Mucosa of descending colon (tissue), 3 donors: ENCODE data around the gene PDCD11. TPM values are rescaled to one million over a fixed set of nuclear protein-coding genes. Genes with fewer than 3 reads are reported as not detected.
A peak's percentile ranks its signal among the peaks of the same experiment; 100 is the strongest.
"Not testable (repeated sequence)": the region's sequence is repeated elsewhere in the genome, so short reads cannot be mapped to it uniquely, and the experiment has no call there.

Source experiments
- ATAC-seq: fragments of 200-7000 bp; cut with Tn5 transposase; one replicate; pipeline ENCODE4 v1.9.1; 2020; ENCODE audit warnings: mild to moderate bottlenecking, moderate library complexity
- DNase-seq, 3 donors: peaks; one replicate each; pipeline ENCODE4 v3.0.0-alpha.2; 2020
- H3K36me3 ChIP-seq: fragments of 200-600 bp; one replicate; pipeline ENCODE4 v1.8.0; 2021; ENCODE audit warnings: low read depth, mild to moderate bottlenecking
- H3K4me1 ChIP-seq: fragments of 200-600 bp; one replicate; pipeline ENCODE4 v1.8.0; 2021; ENCODE audit warnings: low read depth, mild to moderate bottlenecking
- H3K4me3 ChIP-seq: fragments of 200-600 bp; one replicate; pipeline ENCODE4 v1.8.0; 2021; ENCODE audit warnings: mild to moderate bottlenecking
- H3K9me3 ChIP-seq: fragments of 200-600 bp; one replicate; pipeline ENCODE4 v1.8.0; 2021; ENCODE audit warnings: mild to moderate bottlenecking
- CTCF ChIP-seq: fragments of 200-600 bp; IDR thresholded peaks from one replicate; pipeline ENCODE4 v1.8.0; 2022; ENCODE audit warnings: antibody characterized with exemption, mild to moderate bottlenecking
- intact Hi-C, 2 donors: fragments of 100-400 bp; cut with DNase I in 1 of 2; cut with micrococcal nuclease in 1 of 2; formaldehyde crosslinking; loops; one replicate each; pipeline versions ENCODE4 v1.11.0 to v1.11.1; 2022; cut with DNase I, micrococcal nuclease
- long read RNA-seq, 2 donors: library from polyadenylated mRNA; unstranded; transcript quantifications; one replicate each; pipeline ENCODE4 v2.0.0, GENCODE V29; 2019 to 2021
- total RNA-seq, 3 donors: library from RNA; stranded (reverse); fragmentation: NEBNext Ultra II Directional in 2 of 3; extraction: Animal tissue kit (Norgen Biotek cat#: 25700) in 2 of 3; gene quantifications; one replicate each; pipeline versions ENCODE4 v1.2.1 to v1.2.4, GENCODE V29; 2021 to 2023
- donor health status: DM: no; HTN: no; CAD: no; lungs with moderate emphysema.
- donor health status: DM: no; HTN: no; CAD: no.
- donor health status: DM: no; HTN: yes; CAD: no.

PDCD11 gene
- 10 to 100 TPM; 22.3 to 24.5 (median 22.7) TPM for total RNA-seq
- long read RNA-seq, donor 1, partial matches to known transcripts: 11 of 18 reads
- long read RNA-seq, donor 1, other reads (novel, unspliced or antisense): 7 of 18 reads
- long read RNA-seq, donor 2, partial matches to known transcripts: 1 of 1 reads
- long read RNA-seq, donor 2, other reads (novel, unspliced or antisense): 0 of 1 reads

DNA sequence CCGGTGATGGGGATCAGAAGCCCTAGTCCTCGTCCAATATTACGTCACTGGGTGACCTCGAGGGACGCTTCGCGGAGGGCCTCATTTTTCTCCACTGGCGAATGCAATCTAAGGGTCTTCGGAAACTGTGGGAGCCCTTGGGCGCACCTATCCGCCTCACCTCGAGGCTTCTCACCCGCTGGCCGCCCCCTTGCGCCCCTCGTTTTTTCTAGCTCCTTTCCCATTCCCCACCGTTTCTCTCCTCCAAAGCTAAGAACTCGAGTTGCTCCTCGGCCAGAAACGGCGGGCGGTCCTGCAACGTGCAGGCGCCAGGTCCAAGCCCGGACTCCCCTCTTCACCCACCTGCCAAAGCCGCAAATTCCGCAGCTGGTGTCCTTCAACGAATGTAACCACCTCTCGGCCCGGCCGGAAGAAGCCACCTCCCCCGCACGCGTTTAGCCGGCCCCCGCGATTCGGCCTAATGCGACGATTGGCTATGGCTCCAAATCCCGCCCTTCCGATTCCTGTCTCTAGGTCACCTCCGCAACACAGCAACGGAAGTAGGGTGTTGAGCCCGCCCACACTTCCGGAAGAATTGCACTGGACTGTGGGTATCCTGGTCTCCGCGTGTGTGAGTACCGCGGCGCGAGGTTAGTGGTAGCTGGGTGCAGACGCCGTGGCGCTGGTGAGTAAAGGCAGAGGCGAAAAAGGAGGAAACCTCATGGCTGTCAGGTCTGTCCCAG is at the start of gene PDCD11, which contains the start of gene ATP5MK:
Gene PDCD11 (plus strand): TSS at position 560 of the 722 bp plus-strand sequence. CDS start 1,801 bp downstream, outside the sequence.
Gene ATP5MK (minus strand): TSS at position 409 of the 722 bp plus-strand sequence. CDS start 4,018 bp downstream, outside the sequence.
- Histone ChIP-seq H3K36me3 (peaks cover 5% of the 10 kb centered on the region), H3K4me3 (peak within 1 kb of the TSS; percentile 92)
- peak; percentile 99 for ATAC-seq

GRCh38 chr10:103350175-103350516 is 46.3 kb upstream of the PDCD11 start:
- Histone ChIP-seq H3K9me3 (no peaks in the 10 kb centered on the region), H3K4me3 (peak overlapping the region; percentile 71), H3K36me3 (no peaks in the 10 kb centered on the region), H3K4me1 (no peaks in the 10 kb centered on the region)
- DNase-seq (no peak), ATAC-seq (no peak)
- TF ChIP-seq CTCF: no peak
- intact Hi-C loops: no loop called here

More for the DNA sequence above, at the start of gene PDCD11, which contains the start of gene ATP5MK:
- Histone ChIP-seq H3K4me1 (peaks cover 26% of the 10 kb centered on the region), H3K9me3 (no peaks in the 10 kb centered on the region)
- intact Hi-C loops: no loop called here
- peak; percentile 97 to 99 (median 98) for DNase-seq
- no peak for TF ChIP-seq CTCF

GRCh38 chr10:103350517-103351260 is 45.7 kb upstream of the PDCD11 start, which contains the start of gene PCGF6:
TSS of gene PCGF6 (minus strand) at chr10:103351140. CDS start at chr10:103351066, 74 bp downstream.
- intact Hi-C loops: no loop called here
- no peaks in the 10 kb centered on the region for H3K9me3 ChIP-seq
- H3K36me3 ChIP-seq: no peaks in the 10 kb centered on the region
- DNase-seq: peak; percentile 78 to 88 (median 79)
- H3K4me3 ChIP-seq: peak within 1 kb of the TSS; percentile 71
- peak; percentile 97 for ATAC-seq
- TF ChIP-seq CTCF: no peak
- no peaks in the 10 kb centered on the region for H3K4me1 ChIP-seq

DNA sequence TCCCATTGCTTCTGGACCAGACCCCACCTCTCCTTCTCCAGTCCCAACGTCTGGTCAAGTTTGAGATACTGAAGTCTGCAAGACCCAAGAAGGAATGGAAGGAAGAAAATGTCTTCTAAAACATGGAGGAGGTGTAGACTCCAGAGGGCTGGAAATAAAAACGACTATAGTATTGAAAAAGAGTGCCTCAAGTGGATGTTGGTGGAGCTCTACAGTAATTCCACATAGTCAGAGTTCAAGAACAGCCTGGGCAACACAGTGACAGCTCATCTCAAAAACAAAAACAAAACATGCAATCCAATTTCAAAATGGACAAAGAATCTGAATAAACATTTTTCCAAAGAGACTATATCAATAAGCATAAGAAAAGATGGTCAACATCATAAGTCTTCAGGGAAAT is 43.1 kb upstream of the PDCD11 start:
- intact Hi-C loops: no loop called here
- DNase-seq (no peak), ATAC-seq (no peak)
- no peak overlapping the region for H3K4me3 ChIP-seq
- H3K9me3 ChIP-seq: no peaks in the 10 kb centered on the region
- no peaks in the 10 kb centered on the region for H3K4me1 ChIP-seq
- TF ChIP-seq CTCF: no peak
- H3K36me3 ChIP-seq: no peaks in the 10 kb centered on the region

DNA sequence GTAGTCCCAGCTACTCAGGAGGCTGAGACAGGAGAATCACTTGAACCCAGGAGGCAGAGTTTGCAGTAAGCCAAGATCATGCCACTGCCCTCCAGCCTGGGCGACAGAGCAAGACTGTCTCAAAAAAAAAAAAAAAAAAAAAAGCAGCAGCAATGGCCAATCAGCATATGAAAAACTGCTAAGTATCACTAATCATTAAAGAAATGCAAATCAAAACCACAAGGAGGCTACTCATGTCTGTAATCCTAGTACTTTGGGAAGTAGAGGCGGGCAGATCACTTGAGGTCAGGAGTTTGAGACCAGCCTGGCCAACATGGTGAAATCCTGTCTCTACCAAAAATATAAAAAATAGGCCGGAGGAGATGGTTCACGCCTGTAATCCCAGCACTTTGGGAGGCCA is 41.9 kb upstream of the PDCD11 start:
- intact Hi-C loops, ATAC-seq, DNase-seq, H3K9me3 ChIP-seq, H3K36me3 ChIP-seq, H3K4me1 ChIP-seq, H3K4me3 ChIP-seq: not testable (repeated sequence)
